ENCODE measurements around the gene GSTM3. TPM values are rescaled to one million over a fixed set of nuclear protein-coding genes. Genes with fewer than 3 reads are reported as not detected.
A peak's percentile ranks its signal among the peaks of the same experiment; 100 is the strongest.
"Not testable (repeated sequence)": the region's sequence is repeated elsewhere in the genome, so short reads cannot be mapped to it uniquely, and the experiment has no call there.

The GSTM3 gene
- total RNA-seq, 1 experiment from 2014 or later: 0.51 TPM

- no peak for DNase-seq (ENCODE audit: low spot score)
- in situ Hi-C loops (cut with HindIII; ENCODE audit: low sequenced_read_pairs): no loop called here
These were observed 23.0 kb upstream of the GSTM3 start, which contains the start of gene EPS8L3 for GRCh38 chr1:109763646-109764415. Gene EPS8L3 (minus strand): TSS chr1:109763923. CDS start chr1:109761749, 2,174 bp downstream.

GRCh38 chr1:109762821-109763645 lies 22.2 kb upstream of the GSTM3 start:
- in situ Hi-C loops (cut with HindIII; ENCODE audit: low sequenced_read_pairs): no loop called here

GRCh38 chr1:109762039-109762585 lies 21.3 kb upstream of the GSTM3 start:
- no peak for DNase-seq (ENCODE audit: low spot score)
- in situ Hi-C loops (cut with HindIII; ENCODE audit: low sequenced_read_pairs): no loop called here

More at GRCh38 chr1:109762821-109763645, 22.2 kb upstream of the GSTM3 start:
- DNase-seq (ENCODE audit: low spot score): no peak

- peak; percentile 95 for DNase-seq (ENCODE audit: low spot score)
- in situ Hi-C loops (cut with HindIII; ENCODE audit: low sequenced_read_pairs): no loop called here
These were observed 20.6 kb upstream of the GSTM3 start for GRCh38 chr1:109761227-109762038.

- in situ Hi-C loops (cut with HindIII; ENCODE audit: low sequenced_read_pairs): no loop called here
- DNase-seq (ENCODE audit: low spot score): no peak
These were observed 19.9 kb upstream of the GSTM3 start for GRCh38 chr1:109760581-109761226.

- DNase-seq (ENCODE audit: low spot score): no peak
- in situ Hi-C loops (cut with HindIII; ENCODE audit: low sequenced_read_pairs): no loop called here
These were observed 18.9 kb upstream of the GSTM3 start for GRCh38 chr1:109759513-109760334.

GRCh38 chr1:109757936-109758786 lies 17.3 kb upstream of the GSTM3 start:
- no peak for DNase-seq (ENCODE audit: low spot score)
- in situ Hi-C loops (cut with HindIII; ENCODE audit: low sequenced_read_pairs): no loop called here

- no peak for DNase-seq (ENCODE audit: low spot score)
- in situ Hi-C loops (cut with HindIII; ENCODE audit: low sequenced_read_pairs): no loop called here
These were observed 16.1 kb upstream of the GSTM3 start for GRCh38 chr1:109756848-109757521.

GRCh38 chr1:109756325-109756724 lies 15.5 kb upstream of the GSTM3 start:
- in situ Hi-C loops (cut with HindIII; ENCODE audit: low sequenced_read_pairs); DNase-seq (ENCODE audit: low spot score): not testable (repeated sequence)

GRCh38 chr1:109754738-109755137 lies 13.9 kb upstream of the GSTM3 start:
- DNase-seq (ENCODE audit: low spot score): no peak

GRCh38 chr1:109751531-109752260 lies 10.9 kb upstream of the GSTM3 start:
- DNase-seq (ENCODE audit: low spot score): no peak
- in situ Hi-C loops (cut with HindIII; ENCODE audit: low sequenced_read_pairs): no loop called here

More at GRCh38 chr1:109754738-109755137, 13.9 kb upstream of the GSTM3 start:
- in situ Hi-C loops (cut with HindIII; ENCODE audit: low sequenced_read_pairs): no loop called here

GRCh38 chr1:109750920-109751319 lies 10.1 kb upstream of the GSTM3 start:
- no peak for DNase-seq (ENCODE audit: low spot score)
- in situ Hi-C loops (cut with HindIII; ENCODE audit: low sequenced_read_pairs): no loop called here

GRCh38 chr1:109750241-109750882 lies 9.5 kb upstream of the GSTM3 start:
- no peak for DNase-seq (ENCODE audit: low spot score)
- in situ Hi-C loops (cut with HindIII; ENCODE audit: low sequenced_read_pairs): no loop called here

GRCh38 chr1:109749221-109749620 lies 8.4 kb upstream of the GSTM3 start:
- no peak for DNase-seq (ENCODE audit: low spot score)
- in situ Hi-C loops (cut with HindIII; ENCODE audit: low sequenced_read_pairs): no loop called here

GRCh38 chr1:109748311-109748710 lies 7.5 kb upstream of the GSTM3 start:
- DNase-seq (ENCODE audit: low spot score); in situ Hi-C loops (cut with HindIII; ENCODE audit: low sequenced_read_pairs): not testable (repeated sequence)

Data from G401 (cell line).